ENCODE results near the gene ACTR1A.

The ACTR1A gene

GRCh38 chr10:102545997-102546396 is 43.5 kb upstream of the ACTR1A start:
- DNase-seq (ENCODE audit: low read depth), result no peak
- H3K4me3 ChIP-seq (ENCODE audit: low read depth, low read length), result no peak overlapping the region
- TF ChIP-seq CTCF (IDR thresholded peaks at IDR 0.05; ENCODE audit: low read depth, low read length) (no peak), MAX (IDR thresholded peaks at IDR 0.05; ENCODE audit: low read depth, low read length) (no peak), MYC (IDR thresholded peaks at IDR 0.05; ENCODE audit: low read depth, low read length) (no peak), POLR2A (IDR thresholded peaks at IDR 0.05; ENCODE audit: extremely low read depth, insufficient read length) (no peak)

GRCh38 chr10:102545265-102545871 is 42.9 kb upstream of the ACTR1A start:
- DNase-seq (ENCODE audit: low read depth), result no peak
- TF ChIP-seq POLR2A (IDR thresholded peaks at IDR 0.05; ENCODE audit: extremely low read depth, insufficient read length) (no peak), CTCF (IDR thresholded peaks at IDR 0.05; ENCODE audit: low read depth, low read length) (no peak), MYC (IDR thresholded peaks at IDR 0.05; ENCODE audit: low read depth, low read length) (no peak), MAX (IDR thresholded peaks at IDR 0.05; ENCODE audit: low read depth, low read length) (no peak)
- no peak overlapping the region for H3K4me3 ChIP-seq (ENCODE audit: low read depth, low read length)

- no peak overlapping the region for H3K4me3 ChIP-seq (ENCODE audit: low read depth, low read length)
- no peak for TF ChIP-seq POLR2A (IDR thresholded peaks at IDR 0.05; ENCODE audit: extremely low read depth, insufficient read length)
- TF ChIP-seq MAX (IDR thresholded peaks at IDR 0.05; ENCODE audit: low read depth, low read length), result no peak
- no peak for TF ChIP-seq CTCF (IDR thresholded peaks at IDR 0.05; ENCODE audit: low read depth, low read length)
- TF ChIP-seq MYC (IDR thresholded peaks at IDR 0.05; ENCODE audit: low read depth, low read length), result no peak
- no peak for DNase-seq (ENCODE audit: low read depth)
These were observed 40.4 kb upstream of the ACTR1A start for GRCh38 chr10:102542800-102543418.

GRCh38 chr10:102540023-102540422 is 37.5 kb upstream of the ACTR1A start:
- peak; percentile 27 for DNase-seq (ENCODE audit: low read depth)
- TF ChIP-seq MYC (IDR thresholded peaks at IDR 0.05; ENCODE audit: low read depth, low read length), result no peak
- peak; percentile 53 for TF ChIP-seq CTCF (IDR thresholded peaks at IDR 0.05; ENCODE audit: low read depth, low read length)
- TF ChIP-seq POLR2A (IDR thresholded peaks at IDR 0.05; ENCODE audit: extremely low read depth, insufficient read length), result no peak
- no peak for TF ChIP-seq MAX (IDR thresholded peaks at IDR 0.05; ENCODE audit: low read depth, low read length)
- no peak overlapping the region for H3K4me3 ChIP-seq (ENCODE audit: low read depth, low read length)

GRCh38 chr10:102538811-102539210 is 36.3 kb upstream of the ACTR1A start:
- TF ChIP-seq MAX (IDR thresholded peaks at IDR 0.05; ENCODE audit: low read depth, low read length) (no peak), CTCF (IDR thresholded peaks at IDR 0.05; ENCODE audit: low read depth, low read length) (no peak), POLR2A (IDR thresholded peaks at IDR 0.05; ENCODE audit: extremely low read depth, insufficient read length) (no peak), MYC (IDR thresholded peaks at IDR 0.05; ENCODE audit: low read depth, low read length) (no peak)
- H3K4me3 ChIP-seq (ENCODE audit: low read depth, low read length), result no peak overlapping the region
- DNase-seq (ENCODE audit: low read depth), result no peak

Data from NB4 (cell line).